GM10248 (cell line): Measurements from ENCODE around the gene TMIGD2.
"Not testable (repeated sequence)": the region's sequence is repeated elsewhere in the genome, so short reads cannot be mapped to it uniquely, and the experiment has no call there.

Experiments
- CTCF ChIA-PET: fragments of 300-600 bp; sonication (Branson Sonifier 250); formaldehyde crosslinking; extraction: SDS; loops from one replicate; lab custom pipeline; 2021; ENCODE audit warnings: antibody characterized with exemption; lab: Yijun Ruan, JAX
- POLR2A ChIA-PET: fragments of 350-650 bp; sonication (Branson Sonifier 250); formaldehyde crosslinking; extraction: SDS; loops from one replicate; lab custom pipeline; 2020; ENCODE audit warnings: antibody characterized with exemption; lab: Yijun Ruan, JAX
- DNase-seq: peaks from one replicate; pipeline ENCODE4 v3.0.0; 2012; ENCODE audit errors: extremely low spot score
- TF ChIP-seq, protein P1 (sequence below): IDR thresholded peaks from 2 replicates; pipeline ENCODE4 v1.5.1; 2012; ENCODE audit warnings: mild to moderate bottlenecking, low read depth; ENCODE audit errors: extremely low read depth, missing control alignments, control extremely low read depth

TMIGD2 gene

DNA sequence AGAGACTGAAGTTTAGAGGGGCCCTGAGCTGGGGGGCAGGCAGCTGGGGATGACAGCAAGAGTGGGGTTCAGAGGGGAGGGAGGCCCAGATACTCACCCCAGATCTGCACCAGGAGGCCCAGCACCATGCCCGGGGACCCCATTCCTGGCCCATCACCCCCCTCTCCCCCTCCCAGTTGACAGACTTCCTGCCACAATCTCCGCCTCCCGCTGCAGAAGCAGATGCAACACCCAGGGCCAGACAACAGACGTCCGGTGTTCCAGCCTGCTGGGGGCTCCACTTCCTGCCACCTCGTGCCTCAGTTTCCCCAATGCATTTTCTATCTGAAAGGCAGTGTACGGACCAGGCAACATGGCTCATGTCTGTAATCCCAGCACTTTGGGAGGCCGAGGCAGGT lies at the start of gene TMIGD2:
TSS of gene TMIGD2 (minus strand) at position 147 of the 398 bp plus-strand sequence. CDS start at position 143, 4 bp downstream.
- ChIA-PET POLR2A (no interaction called here), CTCF (no interaction called here)
- no peak for DNase-seq
- TF ChIP-seq, protein P1, sequence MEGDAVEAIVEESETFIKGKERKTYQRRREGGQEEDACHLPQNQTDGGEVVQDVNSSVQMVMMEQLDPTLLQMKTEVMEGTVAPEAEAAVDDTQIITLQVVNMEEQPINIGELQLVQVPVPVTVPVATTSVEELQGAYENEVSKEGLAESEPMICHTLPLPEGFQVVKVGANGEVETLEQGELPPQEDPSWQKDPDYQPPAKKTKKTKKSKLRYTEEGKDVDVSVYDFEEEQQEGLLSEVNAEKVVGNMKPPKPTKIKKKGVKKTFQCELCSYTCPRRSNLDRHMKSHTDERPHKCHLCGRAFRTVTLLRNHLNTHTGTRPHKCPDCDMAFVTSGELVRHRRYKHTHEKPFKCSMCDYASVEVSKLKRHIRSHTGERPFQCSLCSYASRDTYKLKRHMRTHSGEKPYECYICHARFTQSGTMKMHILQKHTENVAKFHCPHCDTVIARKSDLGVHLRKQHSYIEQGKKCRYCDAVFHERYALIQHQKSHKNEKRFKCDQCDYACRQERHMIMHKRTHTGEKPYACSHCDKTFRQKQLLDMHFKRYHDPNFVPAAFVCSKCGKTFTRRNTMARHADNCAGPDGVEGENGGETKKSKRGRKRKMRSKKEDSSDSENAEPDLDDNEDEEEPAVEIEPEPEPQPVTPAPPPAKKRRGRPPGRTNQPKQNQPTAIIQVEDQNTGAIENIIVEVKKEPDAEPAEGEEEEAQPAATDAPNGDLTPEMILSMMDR, result no peak

GRCh38 chr19:4350726-4351125 lies 48.5 kb upstream of the TMIGD2 start:
- ChIA-PET CTCF (interaction anchor here (3.2 to 3.9 kb wide), 2 partner anchors 15 to 83 kb away, joined by 47 to 85 read pairs; no protein-coding TSS in a partner anchor), POLR2A (no interaction called here)
- DNase-seq, result no peak
- TF ChIP-seq, protein P1, result no peak

DNA sequence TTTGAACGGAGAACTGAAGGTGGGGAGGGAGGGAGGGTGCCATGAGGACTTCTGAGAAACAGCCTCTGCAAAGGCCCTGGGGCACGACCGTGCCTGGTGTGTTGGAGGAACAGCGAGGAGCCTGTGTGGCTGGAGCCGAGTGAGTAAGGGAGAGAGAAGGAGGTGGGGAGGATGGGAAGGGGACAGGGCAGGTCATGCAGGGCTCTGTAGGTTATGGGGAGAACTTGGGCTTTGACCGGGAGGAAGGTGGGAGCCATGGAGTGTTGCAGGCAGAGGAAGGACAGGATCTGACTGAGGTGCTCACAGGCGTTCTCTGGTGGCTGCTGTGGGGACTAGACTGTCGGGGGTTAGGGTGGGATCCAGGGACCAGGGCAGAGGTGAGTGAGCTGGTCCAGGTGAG lies 47.9 kb upstream of the TMIGD2 start:
- CTCF ChIA-PET, result no interaction called here
- POLR2A ChIA-PET, result no interaction called here
- DNase-seq, result no peak
- TF ChIP-seq, protein P1, result no peak

DNA sequence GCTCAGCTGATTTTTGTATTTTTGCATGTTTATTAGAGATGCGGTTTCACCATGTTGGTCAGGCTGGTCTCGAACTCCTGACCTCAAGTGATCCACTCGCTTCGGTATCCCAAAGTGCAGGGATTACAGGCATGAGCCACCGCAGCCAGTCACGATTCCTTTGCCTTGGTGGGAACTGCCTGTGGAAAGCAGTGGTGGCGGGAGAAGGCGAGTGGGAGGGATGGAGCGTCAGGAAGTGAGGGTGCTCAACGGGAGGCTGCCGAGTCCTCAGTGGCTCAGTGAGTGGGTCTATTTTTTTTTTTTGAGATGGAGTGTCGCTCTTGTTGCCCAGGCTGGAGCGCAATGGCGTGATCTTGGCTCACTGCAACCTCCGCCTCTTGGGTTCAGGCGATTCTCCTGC lies 47.0 kb upstream of the TMIGD2 start:
- POLR2A ChIA-PET, result not testable (repeated sequence)
- CTCF ChIA-PET, result interaction anchor here (2.6 kb wide), 1 partner anchor 82 kb away, joined by 9 read pairs; no protein-coding TSS in a partner anchor

DNA sequence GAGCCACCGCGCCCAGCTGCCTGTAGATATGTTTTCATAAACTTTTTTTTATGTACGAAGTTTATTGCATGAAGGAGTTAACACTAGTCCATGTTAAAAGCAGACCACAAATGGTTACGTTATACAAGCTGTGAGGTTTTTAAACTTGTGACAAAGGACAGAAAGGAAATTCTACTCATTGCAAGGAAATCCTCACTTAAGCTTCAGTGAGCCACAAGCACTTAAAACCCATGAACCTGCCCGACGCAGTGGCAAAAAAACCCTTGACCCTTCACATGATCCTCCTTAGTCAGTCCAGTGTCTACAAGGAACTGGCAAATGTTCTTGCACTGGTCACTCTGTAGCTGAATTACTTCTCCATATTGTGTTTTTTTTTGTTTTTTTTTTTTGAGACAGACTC lies 45.3 kb upstream of the TMIGD2 start:
- ChIA-PET POLR2A (no interaction called here), CTCF (interaction anchor here (2.6 kb wide), 1 partner anchor 81 kb away, joined by 9 read pairs; no protein-coding TSS in a partner anchor)
- TF ChIP-seq, protein P1, result no peak
- no peak for DNase-seq

More for the DNA sequence above, 47.0 kb upstream of the TMIGD2 start:
- not testable (repeated sequence) for DNase-seq

GRCh38 chr19:4346020-4346383 lies 43.8 kb upstream of the TMIGD2 start:
- ChIA-PET POLR2A (no interaction called here), CTCF (interaction anchor here (1.0 kb wide), 1 partner anchor 79 kb away, joined by 3 read pairs; no protein-coding TSS in a partner anchor)
- DNase-seq, result no peak
- TF ChIP-seq, protein P1, result no peak

DNA sequence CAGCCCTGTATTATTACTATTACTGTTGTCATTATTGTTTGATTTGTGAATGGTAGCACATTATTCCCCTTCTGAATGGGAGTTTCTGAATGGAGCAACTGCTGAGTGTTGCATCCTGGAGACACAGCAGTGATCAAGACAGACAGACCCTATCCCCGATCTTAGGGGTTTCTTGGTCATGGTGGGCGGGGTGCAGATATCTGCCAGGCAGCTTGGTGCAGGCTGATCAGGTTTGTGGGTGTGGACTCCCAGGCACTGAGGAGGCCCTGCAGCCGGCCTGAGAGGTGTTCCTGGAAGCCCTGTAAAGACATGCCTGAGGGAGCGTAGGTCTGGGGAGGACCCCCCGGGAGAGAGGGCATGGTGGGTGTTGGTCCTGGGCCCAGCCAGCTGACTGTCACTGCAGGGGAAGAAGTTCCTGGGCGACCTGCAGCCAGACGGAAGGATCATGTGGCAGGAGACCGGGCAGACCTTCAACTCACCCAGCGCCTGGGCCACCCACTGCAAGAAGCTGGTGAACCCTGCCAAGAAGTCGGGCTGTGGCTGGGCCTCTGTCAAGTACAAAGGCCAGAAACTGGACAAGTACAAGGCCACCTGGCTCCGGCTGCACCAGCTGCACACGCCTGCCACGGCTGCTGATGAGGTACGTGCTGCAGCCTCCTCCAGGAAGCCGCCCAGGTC lies 43.3 kb upstream of the TMIGD2 start:
- ChIA-PET CTCF (interaction anchor here (0.9 to 5.0 kb wide), 4 partner anchors 17 to 79 kb away, joined by 3 to 26 read pairs (median 6); no protein-coding TSS in a partner anchor), POLR2A (no interaction called here)
- TF ChIP-seq, protein P1, result no peak
- DNase-seq, result no peak
